ENCODE measurements around the gene PRDX6.

Gene PRDX6

DNA sequence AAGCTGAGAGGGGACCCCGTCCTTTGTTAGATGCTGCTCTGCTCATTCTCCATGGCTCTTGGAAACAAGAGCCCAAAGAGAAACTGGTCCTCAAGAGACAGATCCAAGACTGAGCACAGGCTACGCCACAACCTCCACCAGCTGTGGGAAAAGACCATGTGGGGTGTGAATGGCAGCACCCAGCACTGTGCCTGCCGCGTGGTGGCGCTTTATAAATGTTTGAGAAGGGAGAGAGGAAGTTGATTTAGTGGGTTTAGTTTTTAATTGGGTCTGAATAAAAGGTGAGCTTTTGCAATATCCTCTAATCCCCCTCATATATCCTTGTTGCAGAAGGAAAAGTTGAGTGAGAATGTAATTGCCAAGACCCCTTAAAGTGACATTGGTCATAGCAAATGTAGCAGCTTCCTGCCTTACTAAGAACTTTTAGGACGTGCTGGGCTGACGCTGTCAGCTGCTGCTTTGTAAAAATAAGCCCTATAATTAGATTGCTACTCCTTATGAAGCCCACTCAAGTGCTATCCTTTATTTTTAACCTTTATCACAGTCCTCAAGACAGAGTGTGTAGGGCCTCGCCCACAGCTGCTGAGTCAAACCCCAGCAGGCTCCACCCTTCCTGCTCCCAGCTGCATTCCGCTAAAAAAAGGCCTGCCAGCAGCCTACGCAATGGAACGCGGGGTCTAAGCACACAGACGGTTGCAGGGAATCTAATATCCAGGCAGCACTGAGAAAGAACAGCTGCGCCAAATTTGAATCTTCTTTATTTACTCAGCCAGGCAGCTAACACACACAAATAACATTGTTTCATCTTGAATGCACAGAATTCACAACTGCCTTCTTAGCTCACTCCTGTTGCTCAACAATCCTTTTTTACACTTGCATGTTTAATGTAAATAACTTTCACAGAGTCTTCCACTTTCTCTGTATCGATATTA is 47.4 kb upstream of the PRDX6 start (continued):
- no peak for TF ChIP-seq ZNF623 (tag by site-specific recombination; IDR thresholded peaks at IDR 0.05)

DNA sequence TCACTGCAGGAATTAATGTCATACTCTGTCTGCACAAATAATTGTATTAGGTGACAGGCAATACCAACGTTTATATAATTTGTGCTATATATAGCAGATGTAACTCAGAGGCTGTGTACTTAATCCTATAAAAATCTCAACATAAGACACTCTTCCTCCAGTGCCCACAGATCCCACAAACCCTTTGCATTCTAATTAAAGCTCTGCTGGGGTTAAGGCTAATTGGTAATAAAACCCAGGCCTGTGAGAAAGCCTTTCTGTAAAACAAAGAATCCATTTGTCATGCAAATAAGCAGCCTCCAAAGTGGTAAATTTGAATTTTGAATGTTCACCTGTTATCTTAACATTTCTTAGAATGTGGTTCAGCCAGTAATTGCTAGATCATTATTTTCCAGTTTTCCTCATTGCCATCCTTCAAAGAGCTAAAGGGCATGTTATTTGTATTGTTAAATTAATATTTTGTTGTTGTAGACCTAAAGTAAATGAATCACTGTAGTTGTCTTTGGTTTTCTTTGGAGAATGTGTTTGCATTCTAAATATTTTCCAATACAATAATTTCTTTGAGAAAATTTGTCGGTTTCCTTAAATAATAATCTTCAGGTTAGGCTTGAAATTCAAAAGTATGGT is 46.3 kb upstream of the PRDX6 start:
- no peak overlapping the region for H3K4me3 ChIP-seq (ENCODE audit: low read depth, low read length)
- TF ChIP-seq, protein P1, sequence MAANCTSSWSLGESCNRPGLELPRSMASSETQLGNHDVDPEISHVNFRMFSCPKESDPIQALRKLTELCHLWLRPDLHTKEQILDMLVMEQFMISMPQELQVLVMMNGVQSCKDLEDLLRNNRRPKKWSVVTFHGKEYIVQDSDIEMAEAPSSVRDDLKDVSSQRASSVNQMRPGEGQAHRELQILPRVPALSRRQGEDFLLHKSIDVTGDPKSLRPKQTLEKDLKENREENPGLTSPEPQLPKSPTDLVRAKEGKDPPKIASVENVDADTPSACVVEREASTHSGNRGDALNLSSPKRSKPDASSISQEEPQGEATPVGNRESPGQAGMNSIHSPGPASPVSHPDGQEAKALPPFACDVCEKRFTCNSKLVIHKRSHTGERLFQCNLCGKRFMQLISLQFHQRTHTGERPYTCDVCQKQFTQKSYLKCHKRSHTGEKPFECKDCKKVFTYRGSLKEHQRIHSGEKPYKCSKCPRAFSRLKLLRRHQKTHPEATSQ (tag by site-specific recombination; IDR thresholded peaks at IDR 0.05) = no peak
- TF ChIP-seq, protein P2, sequence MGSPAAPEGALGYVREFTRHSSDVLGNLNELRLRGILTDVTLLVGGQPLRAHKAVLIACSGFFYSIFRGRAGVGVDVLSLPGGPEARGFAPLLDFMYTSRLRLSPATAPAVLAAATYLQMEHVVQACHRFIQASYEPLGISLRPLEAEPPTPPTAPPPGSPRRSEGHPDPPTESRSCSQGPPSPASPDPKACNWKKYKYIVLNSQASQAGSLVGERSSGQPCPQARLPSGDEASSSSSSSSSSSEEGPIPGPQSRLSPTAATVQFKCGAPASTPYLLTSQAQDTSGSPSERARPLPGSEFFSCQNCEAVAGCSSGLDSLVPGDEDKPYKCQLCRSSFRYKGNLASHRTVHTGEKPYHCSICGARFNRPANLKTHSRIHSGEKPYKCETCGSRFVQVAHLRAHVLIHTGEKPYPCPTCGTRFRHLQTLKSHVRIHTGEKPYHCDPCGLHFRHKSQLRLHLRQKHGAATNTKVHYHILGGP (tag by site-specific recombination; IDR thresholded peaks at IDR 0.05) = no peak
- TF ChIP-seq ZFP69B (tag by site-specific recombination; IDR thresholded peaks at IDR 0.05) = no peak
- TF ChIP-seq, protein P3, sequence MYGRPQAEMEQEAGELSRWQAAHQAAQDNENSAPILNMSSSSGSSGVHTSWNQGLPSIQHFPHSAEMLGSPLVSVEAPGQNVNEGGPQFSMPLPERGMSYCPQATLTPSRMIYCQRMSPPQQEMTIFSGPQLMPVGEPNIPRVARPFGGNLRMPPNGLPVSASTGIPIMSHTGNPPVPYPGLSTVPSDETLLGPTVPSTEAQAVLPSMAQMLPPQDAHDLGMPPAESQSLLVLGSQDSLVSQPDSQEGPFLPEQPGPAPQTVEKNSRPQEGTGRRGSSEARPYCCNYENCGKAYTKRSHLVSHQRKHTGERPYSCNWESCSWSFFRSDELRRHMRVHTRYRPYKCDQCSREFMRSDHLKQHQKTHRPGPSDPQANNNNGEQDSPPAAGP (tag by site-specific recombination; IDR thresholded peaks at IDR 0.05) = no peak
- TF ChIP-seq ZBTB26 (tag by site-specific recombination; optimal IDR thresholded peaks at IDR 0.05) = no peak
- no peak for TF ChIP-seq WT1 (tag by site-specific recombination; IDR thresholded peaks at IDR 0.05)
- no peak for TF ChIP-seq ZBTB49 (tag by site-specific recombination; IDR thresholded peaks at IDR 0.05; ENCODE audit: low read depth)
- no peak for TF ChIP-seq CTCF (tag by site-specific recombination; IDR thresholded peaks at IDR 0.05)
- TF ChIP-seq ZNF639 (tag by site-specific recombination; IDR thresholded peaks at IDR 0.05) = no peak
- no peaks in the 10 kb centered on the region for H3K9me3 ChIP-seq (ENCODE audit: control insufficient read depth, insufficient read depth, low read depth, low read length)
- no peak overlapping the region for H3K27ac ChIP-seq (ENCODE audit: extremely low read depth, low read depth, low read length)
- H3K36me3 ChIP-seq (ENCODE audit: control insufficient read depth in 2 of 2, insufficient read depth in 1 of 2, low read length in 2 of 2) = no peaks in the 10 kb centered on the region
- ChIA-PET CTCF (interaction anchor here (0.5 to 3.6 kb wide), 29 partner anchors 8 to 1561 kb away, joined by 3 to 26 read pairs (median 3); partner anchors contain the start of genes CENPL, DARS2 and KLHL20), POLR2A (interaction anchor here (1.3 kb wide), 1 partner anchor 438 kb away, joined by 4 read pairs; the partner anchor contains the start of genes GAS5 and ZBTB37)
- no peaks in the 10 kb centered on the region for H3K4me1 ChIP-seq (ENCODE audit: control insufficient read depth, insufficient read depth, low read length)
